Neural progenitor cell (in vitro differentiated cells): ENCODE data around the gene CCDC85C.

ENCODE experiments used
- EZH2phosphoT487 ChIP-seq: fragments of 200-600 bp; sonication (generic); IDR thresholded peaks from 2 replicates; pipeline ENCODE4 v1.6.1; 2017; ENCODE audit warnings: antibody characterized with exemption
- TF ChIP-seq, protein P1 (sequence below): fragments of 200-600 bp; sonication (generic); IDR thresholded peaks from 2 replicates; pipeline ENCODE4 v1.5.1; 2017; ENCODE audit warnings: antibody characterized with exemption, mild to moderate bottlenecking

DNA sequence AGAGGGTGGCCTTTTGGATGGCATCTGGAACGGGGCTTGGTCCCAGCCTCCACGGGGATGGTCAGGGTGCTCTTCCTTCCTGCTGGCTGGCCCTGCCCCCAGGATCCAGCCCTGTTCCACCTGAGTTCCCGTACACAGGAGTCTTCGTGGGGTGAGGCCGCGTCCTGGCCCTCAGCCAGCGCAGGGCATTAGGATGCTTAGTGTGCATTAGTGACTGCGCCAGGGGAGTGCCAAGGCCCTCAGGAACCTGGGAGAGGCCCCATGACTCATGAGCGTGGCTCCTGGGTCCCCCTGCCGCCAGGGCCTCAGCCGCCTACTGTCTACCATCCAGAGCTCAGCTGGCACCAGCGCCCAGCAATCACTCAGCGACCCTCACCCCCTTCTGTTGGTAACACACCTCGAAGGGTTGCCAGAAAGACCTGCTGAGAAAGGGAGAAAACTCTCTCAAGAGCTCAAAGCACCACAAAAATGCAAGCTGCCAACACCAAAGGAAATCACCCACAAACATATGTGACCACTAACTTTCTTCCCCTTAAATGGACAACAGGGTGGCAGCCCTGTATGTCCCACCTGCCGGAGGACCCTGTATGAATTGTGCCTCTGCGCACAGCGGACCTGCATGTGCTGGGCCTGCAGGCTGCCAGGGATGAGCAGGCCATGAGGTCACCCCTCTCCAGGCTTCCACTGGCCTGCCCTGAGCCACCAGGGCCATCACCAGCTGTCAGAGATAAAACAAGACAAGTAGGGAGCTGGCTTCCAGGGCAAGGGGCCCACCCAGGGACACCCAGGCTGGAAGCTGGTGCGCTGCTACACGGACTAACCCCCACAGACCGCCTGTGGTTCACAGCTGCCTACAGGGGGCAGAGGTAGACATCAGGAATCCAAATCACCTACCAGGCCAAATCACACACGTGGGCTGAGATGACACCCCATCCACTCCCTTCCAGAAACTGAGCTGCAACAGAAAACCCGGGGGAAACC is 28.7 kb downstream of the CCDC85C start:
- TF ChIP-seq, protein P1, sequence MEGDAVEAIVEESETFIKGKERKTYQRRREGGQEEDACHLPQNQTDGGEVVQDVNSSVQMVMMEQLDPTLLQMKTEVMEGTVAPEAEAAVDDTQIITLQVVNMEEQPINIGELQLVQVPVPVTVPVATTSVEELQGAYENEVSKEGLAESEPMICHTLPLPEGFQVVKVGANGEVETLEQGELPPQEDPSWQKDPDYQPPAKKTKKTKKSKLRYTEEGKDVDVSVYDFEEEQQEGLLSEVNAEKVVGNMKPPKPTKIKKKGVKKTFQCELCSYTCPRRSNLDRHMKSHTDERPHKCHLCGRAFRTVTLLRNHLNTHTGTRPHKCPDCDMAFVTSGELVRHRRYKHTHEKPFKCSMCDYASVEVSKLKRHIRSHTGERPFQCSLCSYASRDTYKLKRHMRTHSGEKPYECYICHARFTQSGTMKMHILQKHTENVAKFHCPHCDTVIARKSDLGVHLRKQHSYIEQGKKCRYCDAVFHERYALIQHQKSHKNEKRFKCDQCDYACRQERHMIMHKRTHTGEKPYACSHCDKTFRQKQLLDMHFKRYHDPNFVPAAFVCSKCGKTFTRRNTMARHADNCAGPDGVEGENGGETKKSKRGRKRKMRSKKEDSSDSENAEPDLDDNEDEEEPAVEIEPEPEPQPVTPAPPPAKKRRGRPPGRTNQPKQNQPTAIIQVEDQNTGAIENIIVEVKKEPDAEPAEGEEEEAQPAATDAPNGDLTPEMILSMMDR, result peak; percentile 32
- no peak for TF ChIP-seq EZH2phosphoT487
